PFSK-1 (cell line): Measurements from ENCODE around the gene ENO2.
A peak's percentile ranks its signal among the peaks of the same experiment; 100 is the strongest.

Experiments used
- FOXP2 ChIP-seq: optimal IDR thresholded peaks from 2 replicates; pipeline ENCODE3; 2011; ENCODE audit warnings: borderline replicate concordance, control low read depth, inconsistent platforms; ENCODE audit not compliant: insufficient read depth; ENCODE audit errors: extremely low read length, extremely low read depth
- POLR2AphosphoS5 ChIP-seq: IDR thresholded peaks from 2 replicates; pipeline ENCODE4 v1.6.1; 2012; ENCODE audit warnings: low read depth, mild to moderate bottlenecking, control low read depth, low read length, moderate library complexity
- SIN3A ChIP-seq: IDR thresholded peaks from 2 replicates; pipeline ENCODE4 v1.6.1; 2012; ENCODE audit warnings: mild to moderate bottlenecking, low read length, moderate library complexity, borderline replicate concordance; ENCODE audit not compliant: insufficient read depth
- TAF1 ChIP-seq: IDR thresholded peaks from 2 replicates; pipeline ENCODE4 v1.6.1; 2012; ENCODE audit warnings: low read length, control low read depth, borderline replicate concordance; ENCODE audit not compliant: insufficient read depth
- TF ChIP-seq, protein P1 (sequence below), 2 experiments: IDR thresholded peaks; 2 replicates each; pipeline versions ENCODE4 v1.6.1 to v1.8.0; 2011 to 2012; ENCODE audit warnings: low read depth in 2 of 2, low read length in 2 of 2, control low read depth in 1 of 2, inconsistent platforms in 1 of 2, mild to moderate bottlenecking in 1 of 2, moderate library complexity in 1 of 2; ENCODE audit not compliant: insufficient read depth in 1 of 2

The ENO2 gene

DNA sequence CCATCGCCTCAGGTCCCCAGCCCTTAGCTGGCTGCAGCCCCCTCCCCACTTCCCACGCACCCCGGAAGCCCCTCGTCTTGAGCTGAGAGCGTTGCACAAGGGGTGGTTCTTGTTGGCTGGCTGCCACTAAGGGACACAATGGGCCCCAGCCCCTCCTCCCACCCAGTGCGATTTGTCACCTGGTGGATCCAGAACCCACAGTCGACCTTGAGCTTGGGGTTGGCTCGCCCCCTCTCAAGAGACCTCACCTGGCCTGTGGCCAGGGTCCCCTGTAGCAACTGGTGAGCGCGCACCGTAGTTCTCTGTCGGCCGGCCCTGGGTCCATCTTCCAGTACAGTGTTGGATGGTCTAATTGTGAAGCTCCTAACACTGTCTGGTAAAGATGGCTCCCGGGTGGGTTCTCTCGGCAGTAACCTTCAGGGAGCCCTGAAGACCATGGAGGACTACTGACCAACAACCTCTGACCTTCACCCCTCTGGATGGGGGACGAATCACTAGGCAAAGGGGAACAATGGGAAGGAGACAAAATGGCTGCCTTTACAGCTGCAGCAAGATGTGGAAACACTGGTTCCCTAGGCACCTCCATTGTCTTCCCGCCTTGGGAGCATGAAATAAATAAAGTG is 49.5 kb downstream of the ENO2 start:
- TF ChIP-seq SIN3A = no peak

DNA sequence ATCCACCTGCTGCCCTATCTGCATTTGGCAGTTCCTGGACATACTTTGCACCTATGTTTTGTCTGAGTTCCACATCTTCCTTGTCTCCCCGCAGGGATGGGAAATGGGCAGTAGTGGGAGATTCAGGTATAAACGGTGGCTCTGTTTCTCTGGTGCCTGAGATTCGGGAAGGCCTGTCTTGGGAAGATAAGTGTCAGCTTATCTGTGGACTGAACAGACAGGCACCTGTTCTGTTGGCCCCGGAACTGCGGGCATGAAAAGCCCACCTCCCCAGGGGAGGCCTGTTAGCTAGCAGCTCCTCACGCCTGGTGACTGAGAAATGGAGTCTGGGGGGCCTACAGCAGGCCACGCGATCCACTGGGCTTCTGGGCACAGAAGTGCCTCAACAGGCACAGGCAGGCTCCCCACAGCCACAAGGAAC is 50.2 kb downstream of the ENO2 start:
- TF ChIP-seq POLR2AphosphoS5 = no peak
- peak; percentile 4; the same call in 1 of the 2 replicates for TF ChIP-seq TAF1

DNA sequence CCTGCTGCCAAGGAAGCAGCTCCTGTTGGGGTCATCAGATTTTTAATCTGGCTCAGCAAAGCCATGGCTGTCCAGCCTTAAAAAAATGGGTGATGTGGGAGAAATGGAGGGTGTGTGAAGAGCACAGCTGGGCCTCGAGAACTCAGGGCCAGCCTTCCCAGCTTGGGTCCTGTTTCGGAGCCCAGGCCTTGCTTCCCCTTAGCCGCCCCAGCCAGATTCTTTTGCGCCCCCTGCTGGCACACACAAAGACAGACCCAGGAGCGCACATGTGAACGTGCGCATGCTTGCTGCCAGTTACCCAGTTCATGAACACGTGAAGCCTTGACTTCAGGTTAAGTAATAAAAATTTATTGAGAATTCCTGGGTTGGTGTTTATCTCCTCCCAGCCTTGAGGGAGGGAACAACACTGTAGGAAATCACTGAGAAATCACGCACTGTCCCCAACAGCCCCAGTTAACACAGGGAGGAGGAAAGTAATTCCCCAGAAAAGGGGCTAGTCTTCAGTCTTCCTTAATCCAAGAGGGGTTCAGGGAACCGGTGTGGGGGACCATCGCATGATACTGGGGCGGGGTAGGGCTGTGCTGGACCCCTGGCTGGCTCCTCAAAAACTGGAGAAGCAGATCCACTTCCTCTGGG is 50.8 kb downstream of the ENO2 start:
- TF ChIP-seq SIN3A (peak; percentile 37; the same call in 1 of the 2 replicates), TAF1 (peak; percentile 5; the same call in 1 of the 2 replicates), POLR2AphosphoS5 (peak; percentile 52; the same call in 1 of the 2 replicates), FOXP2 (no peak)
- TF ChIP-seq, protein P1, sequence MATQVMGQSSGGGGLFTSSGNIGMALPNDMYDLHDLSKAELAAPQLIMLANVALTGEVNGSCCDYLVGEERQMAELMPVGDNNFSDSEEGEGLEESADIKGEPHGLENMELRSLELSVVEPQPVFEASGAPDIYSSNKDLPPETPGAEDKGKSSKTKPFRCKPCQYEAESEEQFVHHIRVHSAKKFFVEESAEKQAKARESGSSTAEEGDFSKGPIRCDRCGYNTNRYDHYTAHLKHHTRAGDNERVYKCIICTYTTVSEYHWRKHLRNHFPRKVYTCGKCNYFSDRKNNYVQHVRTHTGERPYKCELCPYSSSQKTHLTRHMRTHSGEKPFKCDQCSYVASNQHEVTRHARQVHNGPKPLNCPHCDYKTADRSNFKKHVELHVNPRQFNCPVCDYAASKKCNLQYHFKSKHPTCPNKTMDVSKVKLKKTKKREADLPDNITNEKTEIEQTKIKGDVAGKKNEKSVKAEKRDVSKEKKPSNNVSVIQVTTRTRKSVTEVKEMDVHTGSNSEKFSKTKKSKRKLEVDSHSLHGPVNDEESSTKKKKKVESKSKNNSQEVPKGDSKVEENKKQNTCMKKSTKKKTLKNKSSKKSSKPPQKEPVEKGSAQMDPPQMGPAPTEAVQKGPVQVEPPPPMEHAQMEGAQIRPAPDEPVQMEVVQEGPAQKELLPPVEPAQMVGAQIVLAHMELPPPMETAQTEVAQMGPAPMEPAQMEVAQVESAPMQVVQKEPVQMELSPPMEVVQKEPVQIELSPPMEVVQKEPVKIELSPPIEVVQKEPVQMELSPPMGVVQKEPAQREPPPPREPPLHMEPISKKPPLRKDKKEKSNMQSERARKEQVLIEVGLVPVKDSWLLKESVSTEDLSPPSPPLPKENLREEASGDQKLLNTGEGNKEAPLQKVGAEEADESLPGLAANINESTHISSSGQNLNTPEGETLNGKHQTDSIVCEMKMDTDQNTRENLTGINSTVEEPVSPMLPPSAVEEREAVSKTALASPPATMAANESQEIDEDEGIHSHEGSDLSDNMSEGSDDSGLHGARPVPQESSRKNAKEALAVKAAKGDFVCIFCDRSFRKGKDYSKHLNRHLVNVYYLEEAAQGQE (IDR thresholded peaks at IDR 0.05; ENCODE audit: insufficient read depth in 1 of 2, low read depth in 2 of 2, low read length in 2 of 2) = no peak

DNA sequence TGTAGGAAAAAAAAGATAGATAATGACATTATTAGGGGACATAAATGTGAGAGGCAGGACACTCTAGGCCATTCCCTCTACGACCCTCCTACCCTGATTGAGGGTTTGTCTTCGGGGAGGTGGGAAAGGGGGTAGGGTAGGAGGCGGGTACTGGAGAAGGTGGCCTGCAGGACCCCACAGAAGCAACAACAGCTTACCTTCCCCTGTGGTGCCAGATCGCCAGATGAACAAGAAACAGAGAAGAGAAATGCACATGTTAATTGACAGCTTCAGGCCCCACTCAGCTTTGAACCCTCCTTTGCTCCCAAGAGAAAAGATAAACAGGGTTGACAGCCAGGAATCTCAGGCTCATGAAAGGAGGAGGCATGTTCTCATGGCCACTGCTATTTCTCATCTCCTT is 51.3 kb downstream of the ENO2 start:
- TF ChIP-seq POLR2AphosphoS5 = no peak
- TF ChIP-seq SIN3A = no peak
- TF ChIP-seq, protein P1 (IDR thresholded peaks at IDR 0.05; ENCODE audit: insufficient read depth in 1 of 2, low read depth in 2 of 2, low read length in 2 of 2) = no peak
- TF ChIP-seq FOXP2 = no peak
- no peak for TF ChIP-seq TAF1

DNA sequence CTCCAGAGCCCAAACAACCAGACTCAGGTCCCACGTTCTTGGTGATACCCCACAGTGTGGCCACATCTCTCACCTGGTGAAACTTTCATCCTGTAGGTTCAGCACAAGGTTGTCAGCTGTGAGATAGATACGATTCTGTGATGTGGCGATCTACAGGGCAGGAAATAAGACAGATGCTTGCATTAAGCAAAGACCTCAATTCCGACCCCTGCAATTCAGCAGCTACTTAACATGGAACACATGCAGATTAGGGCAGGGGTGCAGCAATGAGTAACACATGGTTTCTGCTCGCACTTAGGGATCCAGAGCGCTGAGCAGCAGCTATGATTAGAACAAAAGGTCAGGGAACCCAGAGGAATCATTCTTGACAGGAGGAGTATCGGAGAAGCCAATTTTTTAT is 52.0 kb downstream of the ENO2 start:
- no peak for TF ChIP-seq SIN3A
- TF ChIP-seq, protein P1 (IDR thresholded peaks at IDR 0.05; ENCODE audit: insufficient read depth in 1 of 2, low read depth in 2 of 2, low read length in 2 of 2) = no peak

DNA sequence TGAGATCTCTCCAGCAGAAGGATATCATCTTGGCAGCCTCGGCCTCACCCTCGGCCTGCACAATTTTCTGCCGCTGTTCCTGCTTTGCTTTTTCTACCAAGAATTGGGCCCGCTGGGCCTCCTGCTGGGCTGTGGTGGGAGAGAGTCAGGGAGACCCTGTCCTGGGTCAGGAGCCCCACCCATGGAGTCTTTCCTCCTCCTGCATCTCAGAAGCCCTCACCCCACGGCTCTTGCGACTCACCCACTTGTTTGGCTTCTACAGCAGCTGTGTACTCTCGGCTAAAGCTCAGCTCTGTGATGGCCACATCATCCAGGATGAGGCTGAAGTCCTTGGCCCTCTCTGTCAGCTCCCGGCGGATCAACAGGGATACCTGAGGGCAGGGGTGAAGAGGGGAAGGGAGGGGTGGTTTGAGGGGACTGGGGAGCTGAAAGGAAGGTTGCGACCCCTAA is 53.3 kb downstream of the ENO2 start:
- TF ChIP-seq, protein P1 (IDR thresholded peaks at IDR 0.05; ENCODE audit: insufficient read depth in 1 of 2, low read depth in 2 of 2, low read length in 2 of 2) = no peak
- TF ChIP-seq POLR2AphosphoS5 (no peak), FOXP2 (no peak), TAF1 (no peak), SIN3A (no peak)
